ENCODE data around the gene STK32A.

- TF ChIP-seq CTCF (optimal IDR thresholded peaks at IDR 0.05 in 1 of 3, IDR thresholded peaks at IDR 0.05 in 1 of 3, conservative IDR thresholded peaks at IDR 0.05 in 1 of 3; ENCODE audit: extremely low read depth in 1 of 3, insufficient read depth in 2 of 3, low read length in 3 of 3) (no peak), EZH2 (IDR thresholded peaks at IDR 0.05; ENCODE audit: low read length) (no peak)
Observed at GRCh38 chr5:147245381-147246165, 10.7 kb downstream of the STK32A start.

Data from keratinocyte (primary cell).